Measurements from ENCODE around the gene SUPT4H1. TPM values are rescaled to one million over a fixed set of nuclear protein-coding genes. Genes with fewer than 3 reads are reported as not detected.

The SUPT4H1 gene
- total and polyA plus RNA-seq, 2 of the 4 experiments (the other 2 are of a cell fraction), result 51.6 to 129 TPM

GRCh38 chr17:58319173-58320162, 32.5 kb downstream of the SUPT4H1 start:
- POLR2A ChIA-PET (ENCODE audit: unreplicated experiment), result no interaction called here

More at GRCh38 chr17:58319173-58320162, 32.5 kb downstream of the SUPT4H1 start:
- Histone ChIP-seq H2AK5ac (ENCODE audit: low read depth, low read length) (no peak overlapping the region), H3K36me3 (ENCODE audit: control insufficient read depth, insufficient read depth, low read length) (peaks cover 3% of the 10 kb centered on the region; the same call in 1 of the 2 replicates), H4K8ac (ENCODE audit: low read depth in 2 of 2, low read length in 2 of 2) (no peak overlapping the region), H3K14ac (replicated peaks; ENCODE audit: low read depth, low read length) (no peak overlapping the region), H2BK15ac (ENCODE audit: low read depth, low read length) (no peak overlapping the region), H3K4me1 (ENCODE audit: control insufficient read depth, insufficient read depth, low read length) (no peaks in the 10 kb centered on the region; the same call in 1 of the 2 replicates), H3K27me3 (ENCODE audit: control insufficient read depth, insufficient read depth, low read length) (no peaks in the 10 kb centered on the region; the same call in 1 of the 2 replicates), H3K4me2 (ENCODE audit: low read depth, low read length) (no peak overlapping the region), H3K4ac (ENCODE audit: low read depth, low read length) (no peak overlapping the region), H2BK20ac (ENCODE audit: low read depth, low read length) (no peak overlapping the region), H3K79me1 (ENCODE audit: low read depth in 1 of 2, low read length in 2 of 2) (no peaks in the 10 kb centered on the region), H3K27ac (ENCODE audit: insufficient read depth, low read length) (no peak overlapping the region), H2BK120ac (ENCODE audit: low read depth, low read length) (no peak overlapping the region), H3K9ac (ENCODE audit: low read depth, low read length) (no peak overlapping the region), H4K20me1 (ENCODE audit: insufficient read depth, low read length) (no peaks in the 10 kb centered on the region), H4K5ac (ENCODE audit: low read depth, low read length) (no peak overlapping the region), H2AFZ (replicated peaks; ENCODE audit: low read length, poor library complexity) (no peak overlapping the region), H2AK9ac (replicated peaks; ENCODE audit: low read depth, low read length, poor library complexity) (peak overlapping the region; percentile 5), H3K9me1 (ENCODE audit: insufficient read depth, low read length) (no peaks in the 10 kb centered on the region), H3K56ac (ENCODE audit: extremely low read depth, insufficient read depth, low read length) (no peak overlapping the region), H3K4me3 (ENCODE audit: insufficient read depth, low read depth, low read length) (no peak overlapping the region), H4K91ac (ENCODE audit: insufficient read depth, low read depth, low read length) (no peak overlapping the region), H3K9me3 (ENCODE audit: control insufficient read depth, insufficient read depth, low read length) (no peaks in the 10 kb centered on the region), H3K18ac (ENCODE audit: low read depth, low read length) (no peak overlapping the region), H2BK5ac (ENCODE audit: low read depth, low read length, poor library complexity, severe bottlenecking) (no peak overlapping the region), H3K23ac (ENCODE audit: low read depth, low read length) (no peak overlapping the region)
- CTCF ChIA-PET, result no interaction called here
- ATAC-seq (ENCODE audit: low read depth), result no peak
- no TSS peak for BruUV-seq (replicated peaks)
- in situ Hi-C loops (cut with MboI; ENCODE audit: low sequenced_read_pairs), result loop anchor here (5.0 kb wide), 2 partner anchors 98 to 128 kb away; partner anchors contain the start of gene RNF43
- dilution Hi-C loops (cut with HindIII; ENCODE audit: low sequenced_read_pairs, unreplicated experiment), result no loop called here
- DNase-seq, result no peak
- 84% methylated on average over 6 of the region's 25 CpGs; no CpG with 5 or more reads in 1 of the 2 experiments for WGBS, 2 experiments (ENCODE audit: extremely low coverage in 2 of 2, insufficient read length in 1 of 2)
- TF ChIP-seq BHLHE40 (IDR thresholded peaks at IDR 0.05; ENCODE audit: low read depth, low read length) (no peak), MXI1 (IDR thresholded peaks at IDR 0.05; ENCODE audit: borderline replicate concordance, low read depth, low read length) (no peak), RCOR1 (IDR thresholded peaks at IDR 0.05; ENCODE audit: insufficient replicate concordance, low read length) (no peak), MAFK (IDR thresholded peaks at IDR 0.05; ENCODE audit: low read depth, low read length) (no peak)
- intact Hi-C loops (cut with micrococcal nuclease), result no loop called here

All from IMR-90 (cell line).